Mesenchymal stem cell (in vitro differentiated cells and primary cell): ENCODE results near the gene ZNF316.

Source experiments
- DNase-seq: peaks from one replicate; pipeline ENCODE4 v3.0.0-alpha.2; 2013
- H2AFZ ChIP-seq: one replicate; pipeline ENCODE4 v1.6.1; 2013; ENCODE audit warnings: low read depth, mild to moderate bottlenecking, control low read depth, inconsistent platforms, low read length, moderate library complexity
- H2AK5ac ChIP-seq: 2 replicates; pipeline ENCODE4 v1.6.1; 2013; ENCODE audit warnings: low read length, moderate library complexity, mild to moderate bottlenecking, inconsistent platforms; ENCODE audit not compliant: severe bottlenecking
- H2BK120ac ChIP-seq: one replicate; pipeline ENCODE4 v1.6.1; 2013; ENCODE audit warnings: low read depth, mild to moderate bottlenecking, inconsistent platforms, low read length, moderate library complexity
- H2BK12ac ChIP-seq, 2 experiments: one replicate each; pipeline ENCODE4 v1.6.1; 2013; ENCODE audit warnings: inconsistent platforms in 2 of 2, low read length in 2 of 2, mild to moderate bottlenecking in 2 of 2, moderate library complexity in 2 of 2, control low read depth in 1 of 2
- H2BK15ac ChIP-seq: one replicate; pipeline ENCODE4 v1.6.1; 2013; ENCODE audit warnings: mild to moderate bottlenecking, low read depth, inconsistent platforms; ENCODE audit not compliant: poor library complexity, severe bottlenecking
- H2BK5ac ChIP-seq: 2 replicates; pipeline ENCODE4 v1.6.1; 2013; ENCODE audit warnings: low read depth, mild to moderate bottlenecking, low read length, control low read depth, inconsistent platforms; ENCODE audit not compliant: poor library complexity, severe bottlenecking
- H3K14ac ChIP-seq, 2 experiments: one replicate each; pipeline ENCODE4 v1.6.1; 2013; ENCODE audit warnings: inconsistent platforms in 2 of 2, low read length in 2 of 2, control low read depth in 1 of 2, mild to moderate bottlenecking in 1 of 2, moderate library complexity in 1 of 2
- H3K18ac ChIP-seq, 2 experiments: one replicate each; pipeline ENCODE4 v1.6.1; 2013; ENCODE audit warnings: inconsistent platforms in 2 of 2, low read length in 2 of 2, control low read depth in 1 of 2, low read depth in 1 of 2, mild to moderate bottlenecking in 1 of 2
- H3K23ac ChIP-seq, 2 experiments: one replicate each; pipeline ENCODE4 v1.6.1; 2013; ENCODE audit warnings: inconsistent platforms in 2 of 2, low read length in 2 of 2, mild to moderate bottlenecking in 2 of 2, moderate library complexity in 2 of 2, control low read depth in 1 of 2
- H3K27ac ChIP-seq: 2 replicates; pipeline ENCODE4 v1.5.1; 2013; ENCODE audit warnings: mild to moderate bottlenecking, moderate library complexity, low read length, control low read depth, inconsistent platforms; ENCODE audit not compliant: poor library complexity, severe bottlenecking
- H3K27me3 ChIP-seq, 2 experiments: 2 replicates each; pipeline versions ENCODE4 v1.6.1 to v1.7.0; 2013; ENCODE audit warnings: low read length in 2 of 2, mild to moderate bottlenecking in 2 of 2, moderate library complexity in 2 of 2, control low read depth in 1 of 2, inconsistent platforms in 1 of 2; ENCODE audit not compliant: control insufficient read depth in 1 of 2, insufficient read depth in 1 of 2
- H3K36me3 ChIP-seq, 2 experiments: 2 replicates each; pipeline versions ENCODE4 v1.6.1 to v1.7.0; 2013; ENCODE audit warnings: low read length in 2 of 2, control low read depth in 1 of 2, inconsistent platforms in 1 of 2, low read depth in 1 of 2, mild to moderate bottlenecking in 1 of 2; ENCODE audit not compliant: insufficient read depth in 2 of 2, control insufficient read depth in 1 of 2
- H3K4ac ChIP-seq, 2 experiments: one replicate each; pipeline ENCODE4 v1.6.1; 2013; ENCODE audit warnings: inconsistent platforms in 2 of 2, low read length in 2 of 2, mild to moderate bottlenecking in 2 of 2, moderate library complexity in 2 of 2, control low read depth in 1 of 2, low read depth in 1 of 2
- H3K4me1 ChIP-seq: 2 replicates; pipeline ENCODE4 v1.6.1; 2013; ENCODE audit warnings: low read depth, low read length, control low read depth; ENCODE audit not compliant: control insufficient read depth, insufficient read depth
- H3K4me2 ChIP-seq: 2 replicates; pipeline ENCODE4 v1.6.1; 2013; ENCODE audit warnings: low read length, mild to moderate bottlenecking, inconsistent platforms; ENCODE audit not compliant: poor library complexity, severe bottlenecking
- H3K4me3 ChIP-seq, 2 experiments: 2 replicates each; pipeline versions ENCODE4 v1.5.1 to v1.7.0; 2013; ENCODE audit warnings: low read length in 2 of 2, mild to moderate bottlenecking in 2 of 2, control low read depth in 1 of 2, low read depth in 1 of 2; ENCODE audit not compliant: insufficient read depth in 1 of 2
- H3K79me1 ChIP-seq: replicated peaks from 2 replicates; pipeline ENCODE4 v1.6.1; 2013; ENCODE audit warnings: mild to moderate bottlenecking, control low read depth, low read length, inconsistent platforms; ENCODE audit not compliant: poor library complexity, severe bottlenecking
- H3K9ac ChIP-seq: 2 replicates; pipeline ENCODE4 v1.7.0; 2013; ENCODE audit warnings: mild to moderate bottlenecking, low read length, moderate library complexity
- H3K9me3 ChIP-seq: 2 replicates; pipeline ENCODE4 v1.7.0; 2013; ENCODE audit warnings: mild to moderate bottlenecking, low read length; ENCODE audit not compliant: control insufficient read depth
- H4K8ac ChIP-seq: one replicate; pipeline ENCODE4 v1.6.1; 2013; ENCODE audit warnings: inconsistent platforms, mild to moderate bottlenecking, low read length, moderate library complexity
- H4K91ac ChIP-seq: one replicate; pipeline ENCODE4 v1.6.1; 2013; ENCODE audit warnings: mild to moderate bottlenecking, low read length, inconsistent platforms
- WGBS: methylation state at CpG from one replicate; pipeline ENCODE4 v1.1.7; 2013; ENCODE audit warnings: mixed read lengths; 5-methylcytosine and 5-hydroxymethylcytosine counted together

Gene ZNF316

GRCh38 chr7:6606866-6607583 is 30.1 kb upstream of the ZNF316 start:
- Histone ChIP-seq H3K4me1 (no peaks in the 10 kb centered on the region), H3K4me2 (no peak overlapping the region), H3K14ac (no peak overlapping the region), H3K4me3 (no peak overlapping the region), H2BK5ac (no peak overlapping the region), H3K9me3 (no peaks in the 10 kb centered on the region), H3K23ac (no peak overlapping the region), H3K36me3 (peaks cover 21 to 52% of the 10 kb centered on the region in 2 experiments), H2AK5ac (no peak overlapping the region), H3K79me1 (peaks cover 23% of the 10 kb centered on the region), H2BK15ac (no peak overlapping the region), H3K4ac (no peak overlapping the region), H4K91ac (no peak overlapping the region), H2BK120ac (no peak overlapping the region), H2BK12ac (no peak overlapping the region), H3K18ac (no peak overlapping the region), H3K27ac (no peak overlapping the region), H3K9ac (no peak overlapping the region), H2AFZ (no peak overlapping the region), H4K8ac (no peak overlapping the region), H3K27me3 (no peaks in the 10 kb centered on the region)
- 97% methylated on average over 34 of the region's 36 CpGs for WGBS
- no peak for DNase-seq

GRCh38 chr7:6607651-6608051 is 29.5 kb upstream of the ZNF316 start:
- no peak overlapping the region for H3K14ac ChIP-seq
- H3K4me2 ChIP-seq: no peak overlapping the region
- H3K4me1 ChIP-seq: no peaks in the 10 kb centered on the region
- no peak overlapping the region for H3K18ac ChIP-seq
- H3K23ac ChIP-seq: no peak overlapping the region
- H3K27me3 ChIP-seq: peaks cover 0 to 3% of the 10 kb centered on the region in 2 experiments
- peaks cover 18% of the 10 kb centered on the region for H3K79me1 ChIP-seq
- H2AFZ ChIP-seq: no peak overlapping the region
- H3K4me3 ChIP-seq: no peak overlapping the region
- H2BK15ac ChIP-seq: no peak overlapping the region
- no peak overlapping the region for H3K4ac ChIP-seq
- no peak overlapping the region for H2BK5ac ChIP-seq
- H2AK5ac ChIP-seq: no peak overlapping the region
- H3K9ac ChIP-seq: no peak overlapping the region
- no peak overlapping the region for H2BK12ac ChIP-seq
- no peak overlapping the region for H4K91ac ChIP-seq
- H3K9me3 ChIP-seq: no peaks in the 10 kb centered on the region
- H4K8ac ChIP-seq: no peak overlapping the region
- H2BK120ac ChIP-seq: no peak overlapping the region
- H3K36me3 ChIP-seq: peaks cover 15 to 46% of the 10 kb centered on the region in 2 experiments
- no peak overlapping the region for H3K27ac ChIP-seq
- DNase-seq: no peak
- 99% methylated on average over 38 of the region's 38 CpGs for WGBS

GRCh38 chr7:6608081-6608480 is 29.0 kb upstream of the ZNF316 start:
- Histone ChIP-seq H2AK5ac (no peak overlapping the region), H3K27ac (no peak overlapping the region), H3K27me3 (peaks cover 0 to 6% of the 10 kb centered on the region in 2 experiments), H2BK15ac (no peak overlapping the region), H3K4me3 (no peak overlapping the region), H3K14ac (no peak overlapping the region), H2BK12ac (no peak overlapping the region), H4K91ac (no peak overlapping the region), H3K9me3 (no peaks in the 10 kb centered on the region), H3K4me1 (no peaks in the 10 kb centered on the region), H3K4me2 (no peak overlapping the region), H3K18ac (no peak overlapping the region), H4K8ac (no peak overlapping the region), H3K9ac (no peak overlapping the region), H2AFZ (no peak overlapping the region), H2BK5ac (no peak overlapping the region), H3K23ac (no peak overlapping the region), H3K36me3 (peaks cover 14 to 42% of the 10 kb centered on the region in 2 experiments), H2BK120ac (no peak overlapping the region), H3K79me1 (peaks cover 18% of the 10 kb centered on the region), H3K4ac (no peak overlapping the region)
- WGBS: 96% methylated on average over 27 of the region's 27 CpGs
- no peak for DNase-seq

GRCh38 chr7:6608794-6609193 is 28.3 kb upstream of the ZNF316 start:
- no peaks in the 10 kb centered on the region for H3K4me1 ChIP-seq
- no peak overlapping the region for H3K4me2 ChIP-seq
- no peak overlapping the region for H3K27ac ChIP-seq
- no peak overlapping the region for H3K23ac ChIP-seq
- no peak overlapping the region for H4K91ac ChIP-seq
- H3K79me1 ChIP-seq: peaks cover 17% of the 10 kb centered on the region
- no peak overlapping the region for H2AK5ac ChIP-seq
- DNase-seq: no peak
- H2BK5ac ChIP-seq: no peak overlapping the region
- no peak overlapping the region for H3K4me3 ChIP-seq
- no peak overlapping the region for H3K18ac ChIP-seq
- 96% methylated on average over 12 of the region's 12 CpGs for WGBS
- no peak overlapping the region for H3K9ac ChIP-seq
- no peak overlapping the region for H3K14ac ChIP-seq
- H3K4ac ChIP-seq: no peak overlapping the region
- H2BK120ac ChIP-seq: no peak overlapping the region
- peaks cover 14 to 36% of the 10 kb centered on the region in 2 experiments for H3K36me3 ChIP-seq
- H2AFZ ChIP-seq: no peak overlapping the region
- H2BK15ac ChIP-seq: no peak overlapping the region
- no peak overlapping the region for H4K8ac ChIP-seq
- no peaks in the 10 kb centered on the region for H3K9me3 ChIP-seq
- peaks cover 5 to 11% of the 10 kb centered on the region in 2 experiments for H3K27me3 ChIP-seq
- no peak overlapping the region for H2BK12ac ChIP-seq
